ENCODE data around the gene ADORA2B.
"Not testable (repeated sequence)": the region's sequence is repeated elsewhere in the genome, so short reads cannot be mapped to it uniquely, and the experiment has no call there.

The ADORA2B gene

GRCh38 chr17:15900871-15901270, 44.1 kb upstream of the ADORA2B start:
- peak overlapping the region; percentile 64 for H3K4me2 ChIP-seq (ENCODE audit: low read length)
- no peaks in the 10 kb centered on the region for H3K9me3 ChIP-seq (ENCODE audit: insufficient read depth, low read length)
- no peaks in the 10 kb centered on the region for H3K36me3 ChIP-seq (replicated peaks; ENCODE audit: low read depth, low read length)
- H3K27me3 ChIP-seq (ENCODE audit: low read depth, low read length): no peaks in the 10 kb centered on the region
- no peaks in the 10 kb centered on the region for H3K79me2 ChIP-seq (ENCODE audit: low read length)
- H3K4me3 ChIP-seq (ENCODE audit: low read length): peak overlapping the region; percentile 43; the same call in 1 of the 2 replicates
- H2AFZ ChIP-seq (ENCODE audit: low read depth, low read length): no peak overlapping the region
- peaks cover 26% of the 10 kb centered on the region for H3K4me1 ChIP-seq (ENCODE audit: low read length)
- H4K20me1 ChIP-seq (ENCODE audit: insufficient read depth, low read length): no peaks in the 10 kb centered on the region
- no peak overlapping the region for H3K27ac ChIP-seq (ENCODE audit: low read length)
- H3K9ac ChIP-seq (ENCODE audit: low read length): no peak overlapping the region
- no peak for TF ChIP-seq EZH2phosphoT487 (IDR thresholded peaks at IDR 0.05; ENCODE audit: low read depth)
- no peak for TF ChIP-seq CTCF (IDR thresholded peaks at IDR 0.05; ENCODE audit: low read depth, low read length)

- H4K20me1 ChIP-seq (ENCODE audit: insufficient read depth, low read length); H3K4me3 ChIP-seq (ENCODE audit: low read length): not testable (repeated sequence)
These were observed 39.7 kb upstream of the ADORA2B start for GRCh38 chr17:15905236-15905635.

GRCh38 chr17:15907290-15907689, 37.6 kb upstream of the ADORA2B start:
- TF ChIP-seq CTCF (IDR thresholded peaks at IDR 0.05; ENCODE audit: low read depth, low read length) (no peak), EZH2phosphoT487 (IDR thresholded peaks at IDR 0.05; ENCODE audit: low read depth) (no peak)
- H3K9ac ChIP-seq (ENCODE audit: low read length): no peak overlapping the region
- no peaks in the 10 kb centered on the region for H3K9me3 ChIP-seq (ENCODE audit: insufficient read depth, low read length)
- no peak overlapping the region for H3K27ac ChIP-seq (ENCODE audit: low read length)
- no peaks in the 10 kb centered on the region for H3K79me2 ChIP-seq (ENCODE audit: low read length)
- no peaks in the 10 kb centered on the region; the same call in 1 of the 2 replicates for H3K4me1 ChIP-seq (ENCODE audit: low read length)
- no peaks in the 10 kb centered on the region for H3K36me3 ChIP-seq (replicated peaks; ENCODE audit: low read depth, low read length)
- H2AFZ ChIP-seq (ENCODE audit: low read depth, low read length): no peak overlapping the region
- H3K27me3 ChIP-seq (ENCODE audit: low read depth, low read length): 0 out of 2 replicates have a peak, but pooled peaks cover 6% of the 10 kb centered on the region
- no peak overlapping the region for H3K4me3 ChIP-seq (ENCODE audit: low read length)
- H3K4me2 ChIP-seq (ENCODE audit: low read length): no peak overlapping the region
- no peaks in the 10 kb centered on the region for H4K20me1 ChIP-seq (ENCODE audit: insufficient read depth, low read length)

More at GRCh38 chr17:15905236-15905635, 39.7 kb upstream of the ADORA2B start:
- peaks cover 17% of the 10 kb centered on the region for H3K4me1 ChIP-seq (ENCODE audit: low read length)
- not testable (repeated sequence) for H3K27ac ChIP-seq (ENCODE audit: low read length); H3K4me2 ChIP-seq (ENCODE audit: low read length); H3K9ac ChIP-seq (ENCODE audit: low read length); H3K9me3 ChIP-seq (ENCODE audit: insufficient read depth, low read length); H2AFZ ChIP-seq (ENCODE audit: low read depth, low read length); H3K27me3 ChIP-seq (ENCODE audit: low read depth, low read length); H3K79me2 ChIP-seq (ENCODE audit: low read length); H3K36me3 ChIP-seq (replicated peaks; ENCODE audit: low read depth, low read length)

GRCh38 chr17:15908378-15908777, 36.6 kb upstream of the ADORA2B start:
- Histone ChIP-seq H3K9ac (ENCODE audit: low read length) (no peak overlapping the region), H3K4me1 (ENCODE audit: low read length) (no peaks in the 10 kb centered on the region), H3K36me3 (replicated peaks; ENCODE audit: low read depth, low read length) (no peaks in the 10 kb centered on the region), H3K27me3 (ENCODE audit: low read depth, low read length) (0 out of 2 replicates have a peak, but pooled peaks cover 6% of the 10 kb centered on the region), H3K27ac (ENCODE audit: low read length) (no peak overlapping the region), H3K4me2 (ENCODE audit: low read length) (no peak overlapping the region), H3K9me3 (ENCODE audit: insufficient read depth, low read length) (no peaks in the 10 kb centered on the region), H3K79me2 (ENCODE audit: low read length) (no peaks in the 10 kb centered on the region), H3K4me3 (ENCODE audit: low read length) (no peak overlapping the region), H2AFZ (ENCODE audit: low read depth, low read length) (no peak overlapping the region), H4K20me1 (ENCODE audit: insufficient read depth, low read length) (no peaks in the 10 kb centered on the region)
- TF ChIP-seq EZH2phosphoT487 (IDR thresholded peaks at IDR 0.05; ENCODE audit: low read depth) (no peak), CTCF (IDR thresholded peaks at IDR 0.05; ENCODE audit: low read depth, low read length) (no peak)

Measured in OCI-LY3 (cell line).